Measurements from ENCODE around the gene CCDC169.
"Not testable (repeated sequence)": the region's sequence is repeated elsewhere in the genome, so short reads cannot be mapped to it uniquely, and the experiment has no call there.

The CCDC169 gene

GRCh38 chr13:36313047-36313969 is 15.7 kb upstream of the CCDC169 start:
- no peak for DNase-seq (ENCODE audit: low read depth)

GRCh38 chr13:36310417-36311108 is 12.9 kb upstream of the CCDC169 start:
- DNase-seq (ENCODE audit: low read depth) = no peak

GRCh38 chr13:36302289-36302688 is 4.7 kb upstream of the CCDC169 start:
- DNase-seq (ENCODE audit: low read depth) = no peak

- not testable (repeated sequence) for DNase-seq (ENCODE audit: low read depth)
Measured at GRCh38 chr13:36299469-36299868, 1.9 kb upstream of the CCDC169 start.

GRCh38 chr13:36298535-36299068 is 988 bp upstream of the CCDC169 start:
- no peak for DNase-seq (ENCODE audit: low read depth)

GRCh38 chr13:36294096-36294495 is 3.5 kb downstream of the CCDC169 start:
- no peak for DNase-seq (ENCODE audit: low read depth)

GRCh38 chr13:36293497-36293896 is 4.1 kb downstream of the CCDC169 start:
- no peak for DNase-seq (ENCODE audit: low read depth)

GRCh38 chr13:36288794-36289391 is 8.7 kb downstream of the CCDC169 start:
- no peak for DNase-seq (ENCODE audit: low read depth)

- DNase-seq (ENCODE audit: low read depth) = no peak
Measured at GRCh38 chr13:36286006-36286405, 11.6 kb downstream of the CCDC169 start.

- DNase-seq (ENCODE audit: low read depth) = no peak
Measured at GRCh38 chr13:36282821-36283432, 14.7 kb downstream of the CCDC169 start.

GRCh38 chr13:36275190-36276002 is 22.2 kb downstream of the CCDC169 start:
- DNase-seq (ENCODE audit: low read depth) = no peak

GRCh38 chr13:36273431-36273830 is 24.2 kb downstream of the CCDC169 start:
- DNase-seq (ENCODE audit: low read depth) = no peak

- no peak for DNase-seq (ENCODE audit: low read depth)
Measured at GRCh38 chr13:36261976-36262375, 35.6 kb downstream of the CCDC169 start.

GRCh38 chr13:36261011-36261410 is 36.6 kb downstream of the CCDC169 start:
- DNase-seq (ENCODE audit: low read depth) = no peak

GRCh38 chr13:36259361-36260137 is 38.1 kb downstream of the CCDC169 start:
- no peak for DNase-seq (ENCODE audit: low read depth)

- no peak for DNase-seq (ENCODE audit: low read depth)
Measured at GRCh38 chr13:36258831-36259230, 38.8 kb downstream of the CCDC169 start.

GRCh38 chr13:36251526-36251925 is 46.1 kb downstream of the CCDC169 start:
- DNase-seq (ENCODE audit: low read depth) = no peak

- DNase-seq (ENCODE audit: low read depth) = no peak
Measured at GRCh38 chr13:36251017-36251416, 46.6 kb downstream of the CCDC169 start.

- DNase-seq (ENCODE audit: low read depth) = no peak
Measured at GRCh38 chr13:36248700-36249099, 48.9 kb downstream of the CCDC169 start.

GRCh38 chr13:36244990-36245389 is 52.6 kb downstream of the CCDC169 start:
- no peak for DNase-seq (ENCODE audit: low read depth)
